GM13977 (cell line): Measurements from ENCODE around the gene CLDN6.

ENCODE experiments used
- DNase-seq: peaks from one replicate; pipeline ENCODE4 v3.0.0; 2012; ENCODE audit warnings: low spot score
- CTCF ChIP-seq: IDR thresholded peaks from 2 replicates; pipeline ENCODE4 v1.5.1; 2012; ENCODE audit warnings: mild to moderate bottlenecking, control low read depth; ENCODE audit not compliant: insufficient read depth; ENCODE audit errors: extremely low read depth, missing control alignments
- in situ Hi-C: fragments of 300-500 bp; cut with MboI; formaldehyde crosslinking; loops from one replicate; pipeline ENCODE4 v1.12.0; 2022; ENCODE audit warnings: low sequenced_read_pairs, low pct_unique_long_range_greater_than_20kb, mixed read lengths, inconsistent platforms; ENCODE audit not compliant: unreplicated experiment

The CLDN6 gene

DNA sequence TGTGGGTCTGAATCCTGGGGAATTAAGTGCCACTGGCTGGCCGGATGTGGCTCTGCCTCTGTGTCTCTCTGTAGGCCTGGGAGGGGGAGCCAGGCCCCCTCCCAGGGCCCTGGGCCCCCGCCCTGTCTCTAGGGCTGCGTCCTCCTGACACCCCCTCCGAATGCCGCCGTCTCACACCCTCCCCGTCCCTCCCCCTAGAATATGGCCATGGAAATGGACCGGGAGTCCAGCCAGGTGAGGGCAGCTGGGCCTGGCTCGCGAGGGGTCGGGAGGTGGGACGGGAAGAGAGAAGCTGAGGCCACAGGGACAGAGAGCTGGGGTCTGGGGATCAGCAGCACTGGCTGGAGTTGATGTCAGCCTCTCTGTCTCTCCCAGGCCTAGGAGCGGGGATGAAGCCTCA is 21.7 kb downstream of the CLDN6 start:
- TF ChIP-seq CTCF, result no peak
- in situ Hi-C loops, result no loop called here
- no peak for DNase-seq

DNA sequence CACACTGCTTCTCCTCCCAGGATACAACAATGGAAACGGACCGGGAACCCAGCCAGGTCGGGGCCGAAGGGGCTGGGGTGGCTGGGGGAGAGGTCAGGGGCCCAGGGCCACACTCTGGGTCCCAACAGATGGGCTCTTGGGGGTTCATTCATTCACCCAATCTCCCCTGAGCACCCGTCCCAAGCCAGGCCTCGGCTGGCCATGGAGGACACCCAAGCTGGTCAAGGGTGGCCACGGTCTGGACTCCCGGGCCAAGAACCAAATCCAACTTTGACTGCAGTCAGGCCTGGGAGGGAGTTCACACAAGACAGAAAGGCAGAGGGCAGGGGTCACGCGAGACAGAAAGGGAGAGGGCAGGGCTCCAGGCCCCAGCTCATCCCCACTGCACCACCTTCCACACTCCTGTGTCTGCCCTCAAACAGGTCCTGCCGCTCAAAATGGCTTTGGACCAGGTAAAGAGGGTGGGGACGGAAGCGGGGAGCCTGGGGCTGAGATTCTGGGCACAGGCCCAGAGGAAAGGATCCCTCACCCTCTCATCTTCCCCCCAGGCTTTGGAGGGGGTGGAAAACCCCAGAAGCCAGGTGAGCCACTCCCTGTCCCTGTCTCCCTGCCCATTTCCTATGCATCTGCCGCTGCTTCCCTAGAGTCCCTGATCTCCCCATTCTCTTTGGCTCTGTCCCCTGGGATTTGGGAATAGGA is 25.5 kb downstream of the CLDN6 start:
- in situ Hi-C loops, result no loop called here
- TF ChIP-seq CTCF, result no peak
- DNase-seq, result no peak

GRCh38 chr16:2991566-2992261 is 26.3 kb downstream of the CLDN6 start:
- no peak for TF ChIP-seq CTCF
- no peak for DNase-seq
- in situ Hi-C loops, result no loop called here

- in situ Hi-C loops, result no loop called here
- no peak for DNase-seq
- no peak for TF ChIP-seq CTCF
These were observed 27.1 kb downstream of the CLDN6 start for GRCh38 chr16:2990891-2991290.

- DNase-seq, result no peak
- in situ Hi-C loops, result no loop called here
- no peak for TF ChIP-seq CTCF
These were observed 29.3 kb downstream of the CLDN6 start for GRCh38 chr16:2988590-2989099.

- TF ChIP-seq CTCF, result no peak
- in situ Hi-C loops, result no loop called here
- DNase-seq, result no peak
These were observed 30.1 kb downstream of the CLDN6 start for GRCh38 chr16:2987833-2988232.
